Omental fat pad (tissue), 4 donors: ENCODE measurements around the gene WDR90. TPM values are rescaled to one million over a fixed set of nuclear protein-coding genes. Genes with fewer than 3 reads are reported as not detected.

Source experiments
- ATAC-seq: fragments of 150-250 bp; one replicate; pipeline ENCODE4 v1.9.1; 2016; ENCODE audit warnings: mild to moderate bottlenecking, moderate library complexity; ENCODE audit not compliant: low FRiP score
- DNase-seq: peaks from one replicate; pipeline ENCODE4 v3.0.0-alpha.2; 2019; ENCODE audit warnings: low spot score
- total RNA-seq, 4 donors: library from RNA; depleted of rRNA; stranded (reverse); fragments of >200 nt; gene quantifications; one replicate each; pipeline ENCODE4 v1.1.0, GENCODE V29; 2016
- TF ChIP-seq, protein P1 (sequence below), 3 donors: fragments of 450-650 bp; IDR thresholded peaks; one replicate each; pipeline ENCODE4 v1.5.1; 2016 to 2017; ENCODE audit warnings: antibody characterized with exemption in 3 of 3, mild to moderate bottlenecking in 3 of 3, moderate library complexity in 2 of 3

WDR90 gene
- total RNA-seq, 4 donors from 2014 or later: 7.0 to 25.1 (median 21.2) TPM

DNA sequence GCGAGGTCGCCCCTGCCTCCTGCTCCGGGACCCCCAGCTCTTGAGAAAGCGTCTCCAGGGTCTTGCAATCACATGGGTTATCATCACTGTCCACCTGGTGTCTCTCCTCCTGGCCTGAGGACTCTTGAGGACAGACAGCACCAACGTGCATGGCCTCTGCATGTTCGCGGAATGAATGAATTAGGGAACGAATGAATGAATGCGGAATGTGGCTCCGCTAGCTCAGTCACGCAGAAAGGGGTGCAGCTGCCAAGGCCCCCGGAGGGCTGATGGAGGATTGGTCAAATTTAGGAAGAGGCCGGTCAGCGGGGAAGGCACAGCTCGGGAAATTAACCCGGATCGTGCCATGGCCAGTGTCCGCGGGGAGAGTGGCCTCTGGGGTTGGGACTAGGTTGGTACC, 53.2 kb downstream of the WDR90 start:
- ATAC-seq (no peak), DNase-seq (no peak)
- TF ChIP-seq, protein P1, sequence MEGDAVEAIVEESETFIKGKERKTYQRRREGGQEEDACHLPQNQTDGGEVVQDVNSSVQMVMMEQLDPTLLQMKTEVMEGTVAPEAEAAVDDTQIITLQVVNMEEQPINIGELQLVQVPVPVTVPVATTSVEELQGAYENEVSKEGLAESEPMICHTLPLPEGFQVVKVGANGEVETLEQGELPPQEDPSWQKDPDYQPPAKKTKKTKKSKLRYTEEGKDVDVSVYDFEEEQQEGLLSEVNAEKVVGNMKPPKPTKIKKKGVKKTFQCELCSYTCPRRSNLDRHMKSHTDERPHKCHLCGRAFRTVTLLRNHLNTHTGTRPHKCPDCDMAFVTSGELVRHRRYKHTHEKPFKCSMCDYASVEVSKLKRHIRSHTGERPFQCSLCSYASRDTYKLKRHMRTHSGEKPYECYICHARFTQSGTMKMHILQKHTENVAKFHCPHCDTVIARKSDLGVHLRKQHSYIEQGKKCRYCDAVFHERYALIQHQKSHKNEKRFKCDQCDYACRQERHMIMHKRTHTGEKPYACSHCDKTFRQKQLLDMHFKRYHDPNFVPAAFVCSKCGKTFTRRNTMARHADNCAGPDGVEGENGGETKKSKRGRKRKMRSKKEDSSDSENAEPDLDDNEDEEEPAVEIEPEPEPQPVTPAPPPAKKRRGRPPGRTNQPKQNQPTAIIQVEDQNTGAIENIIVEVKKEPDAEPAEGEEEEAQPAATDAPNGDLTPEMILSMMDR (IDR thresholded peaks at IDR 0.05): no peak

DNA sequence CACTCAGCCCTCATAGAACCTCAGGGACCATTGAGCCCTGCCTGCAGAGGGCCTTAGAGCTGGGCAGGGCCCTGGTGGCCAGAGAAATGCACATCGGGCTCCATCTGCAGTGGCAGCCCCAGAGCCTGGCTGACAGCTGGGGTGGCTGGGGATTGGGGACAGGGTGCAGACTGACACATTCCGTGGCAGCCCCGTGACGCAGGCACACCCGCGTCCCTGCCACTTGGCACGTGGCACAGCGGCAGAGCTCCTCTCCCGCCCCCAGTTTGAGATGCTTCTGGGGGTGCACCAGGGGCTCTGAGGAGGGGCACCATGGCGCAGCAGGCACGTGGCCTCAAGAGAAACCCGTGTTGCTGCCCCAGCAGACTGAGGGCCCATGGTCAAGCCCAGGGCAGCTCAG, 54.2 kb downstream of the WDR90 start:
- TF ChIP-seq, protein P1 (IDR thresholded peaks at IDR 0.05): no peak
- ATAC-seq: no peak
- DNase-seq: no peak

DNA sequence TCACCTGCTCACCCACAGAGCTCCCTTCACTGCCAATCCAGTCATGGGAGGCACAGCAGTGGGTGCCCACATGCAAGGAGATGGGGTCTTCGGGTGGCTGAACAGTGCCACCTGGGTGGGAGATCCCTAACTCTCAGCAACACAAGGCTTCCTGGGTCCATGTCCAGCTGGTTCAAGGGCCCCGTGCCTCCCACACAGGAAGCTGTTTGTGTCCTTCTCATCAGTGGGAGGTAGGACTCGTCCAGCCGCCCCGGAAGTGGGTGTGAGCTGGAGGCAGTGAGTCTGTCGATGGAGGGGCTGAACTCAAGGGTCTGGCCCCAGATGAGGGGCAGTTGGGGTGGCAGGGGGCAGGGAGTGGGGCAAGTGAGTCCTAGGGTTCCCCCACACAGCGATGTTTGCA, 54.9 kb downstream of the WDR90 start:
- DNase-seq: no peak
- TF ChIP-seq, protein P1 (IDR thresholded peaks at IDR 0.05): no peak

DNA sequence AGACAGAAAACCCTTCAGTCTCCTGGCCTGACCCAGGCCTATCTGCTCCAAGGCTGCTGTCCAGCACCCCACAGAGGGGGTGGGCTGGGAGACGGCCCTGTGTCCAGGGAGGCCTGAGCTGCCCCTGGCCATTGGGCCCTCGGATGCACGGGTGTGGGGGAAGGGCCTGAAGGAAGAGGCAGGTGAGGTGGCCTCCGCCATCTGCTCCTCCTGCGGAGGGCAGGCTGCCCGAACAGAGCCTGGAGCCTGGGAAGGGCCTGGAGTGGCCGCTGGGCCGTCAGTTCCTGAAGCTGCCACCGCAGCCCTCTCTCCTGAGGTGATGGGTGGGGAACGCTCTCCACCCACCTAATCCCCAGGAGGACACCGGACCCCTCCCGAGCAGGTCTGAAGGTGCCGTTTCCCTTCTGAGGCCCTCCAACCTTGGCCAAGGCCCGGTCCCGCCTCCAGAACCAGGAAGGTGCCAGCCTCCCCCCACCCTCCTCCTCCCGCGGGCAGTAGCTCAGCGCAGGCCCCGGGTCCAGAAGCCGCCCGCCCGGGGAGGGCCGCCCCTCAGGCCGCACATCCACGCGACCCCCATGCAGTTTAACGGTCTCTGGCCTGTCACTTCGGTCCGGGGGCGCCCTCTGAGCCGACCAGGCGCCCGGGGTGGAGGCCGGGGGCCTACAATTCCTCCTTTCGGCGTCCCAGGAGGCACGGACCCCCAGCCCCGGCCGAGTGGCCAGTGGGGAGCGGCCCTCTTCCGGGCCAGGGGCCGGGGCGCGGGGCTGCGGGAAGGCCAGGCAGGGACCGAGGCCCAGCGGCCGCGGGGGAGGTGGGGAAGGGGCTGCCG, 55.6 kb downstream of the WDR90 start:
- no peak for ATAC-seq
- DNase-seq: no peak
- TF ChIP-seq, protein P1 (IDR thresholded peaks at IDR 0.05): no peak

More for the DNA sequence above, 54.9 kb downstream of the WDR90 start:
- no peak for ATAC-seq

DNA sequence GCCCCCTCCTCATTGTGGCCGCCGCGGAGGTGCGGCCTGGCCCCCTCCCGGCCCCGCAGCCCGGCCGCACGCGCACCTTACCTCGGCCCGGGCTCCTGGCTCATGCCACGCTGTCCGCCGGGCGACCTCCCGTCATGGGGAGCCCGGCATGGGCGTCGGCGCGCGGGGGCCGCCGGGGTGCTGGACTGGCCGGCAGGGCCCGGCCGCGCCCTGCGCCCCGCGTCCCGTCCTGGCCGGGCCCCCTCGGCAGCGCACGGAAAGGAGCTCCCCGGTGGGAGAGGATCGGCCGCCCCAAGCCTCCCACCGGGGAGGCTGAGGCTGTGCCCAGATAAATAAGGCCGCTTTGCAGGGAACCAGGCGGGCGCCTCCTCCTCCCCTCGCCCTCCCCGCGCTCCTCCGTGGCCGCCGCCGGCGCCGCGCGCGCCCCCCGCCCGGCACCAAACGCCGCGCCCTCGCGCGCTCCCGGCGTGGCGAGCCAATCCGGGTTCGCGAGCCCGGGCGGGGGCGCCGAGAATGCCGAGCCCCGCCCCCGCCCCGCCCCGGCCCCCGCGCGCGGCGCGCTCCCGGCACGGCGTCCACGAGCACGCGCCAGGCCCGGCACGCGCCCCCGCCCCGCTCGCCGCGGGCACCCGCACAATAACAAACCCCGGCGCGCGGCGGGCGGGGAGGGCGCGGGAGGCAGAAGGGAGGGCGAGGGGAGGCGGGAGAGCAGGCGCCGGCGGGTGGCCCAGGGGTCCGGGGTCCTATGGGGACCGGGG, 56.4 kb downstream of the WDR90 start, which contains the start of gene FBXL16:
FBXL16 (minus strand) TSS at position 371 of the 758 bp plus-strand sequence. CDS start 8,396 bp downstream, outside the sequence.
- TF ChIP-seq, protein P1 (IDR thresholded peaks at IDR 0.05): no peak
- DNase-seq (no peak), ATAC-seq (no peak)

DNA sequence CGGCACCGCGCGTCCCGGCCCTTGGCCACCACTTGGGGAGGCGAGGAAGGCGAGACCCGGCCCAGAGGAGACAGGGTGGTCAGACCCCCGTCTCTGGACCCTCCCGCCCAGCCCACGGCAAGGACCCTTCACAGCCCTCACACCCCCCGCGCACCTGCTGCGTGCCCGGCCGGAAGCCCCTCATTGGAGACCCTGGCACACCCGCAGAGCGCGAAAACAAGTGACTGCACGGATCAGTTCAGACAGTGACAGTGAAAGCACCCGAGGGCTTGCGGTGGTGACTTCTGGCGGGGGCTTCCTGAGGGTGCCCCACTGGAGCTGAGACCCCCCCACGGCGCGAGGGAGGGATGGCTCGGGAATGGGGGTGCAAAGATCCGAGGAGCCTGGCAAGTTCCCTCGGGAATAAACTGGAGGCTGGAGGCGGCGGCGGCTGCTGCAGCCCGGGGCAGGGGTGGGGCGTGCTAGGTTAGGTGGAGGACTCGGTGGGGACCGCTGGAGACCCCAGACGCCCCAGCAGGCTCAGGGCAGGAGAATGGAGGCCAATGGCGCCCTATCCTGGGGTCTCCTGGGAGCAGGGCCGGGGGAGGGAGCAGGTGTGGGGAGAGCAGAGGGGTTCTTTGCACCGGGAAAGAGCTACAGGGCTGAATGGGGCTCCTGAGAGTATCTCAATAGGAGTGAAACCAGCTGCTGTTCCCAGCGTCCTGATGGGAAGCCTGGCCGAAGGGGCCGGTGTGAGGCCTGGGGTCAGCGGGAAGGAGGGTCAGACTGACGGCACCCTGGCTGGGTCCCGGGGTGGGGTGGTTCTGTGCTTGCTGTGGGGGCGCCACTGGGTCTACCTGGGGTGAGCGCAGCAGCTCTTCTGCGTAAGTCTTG, 57.3 kb downstream of the WDR90 start:
- ATAC-seq (no peak), DNase-seq (no peak)
- TF ChIP-seq, protein P1 (IDR thresholded peaks at IDR 0.05): no peak
